Measurements from ENCODE around the gene CLCNKB.

Gene CLCNKB

DNA sequence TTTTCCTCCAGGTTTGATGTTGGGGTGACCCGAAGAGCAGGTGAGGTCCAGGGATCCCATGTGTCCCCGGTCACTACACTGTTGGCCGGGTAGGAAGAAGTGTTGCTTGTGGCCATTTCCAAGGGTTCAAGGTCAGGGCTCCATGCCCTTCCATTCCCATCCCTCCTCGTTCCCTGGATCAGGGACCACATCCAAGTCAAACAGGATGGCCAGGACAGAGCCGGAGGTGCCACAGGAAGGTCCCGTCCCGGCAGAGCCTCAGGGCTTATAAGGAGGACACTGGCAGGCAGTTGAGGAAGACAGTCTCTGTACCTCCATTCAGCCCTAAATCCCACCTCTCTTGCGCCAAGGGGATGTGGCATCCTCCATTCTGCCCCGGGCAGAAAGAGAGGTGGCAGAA lies 51.9 kb downstream of the CLCNKB start:
- DNase-seq (ENCODE audit: low read depth), result no peak

DNA sequence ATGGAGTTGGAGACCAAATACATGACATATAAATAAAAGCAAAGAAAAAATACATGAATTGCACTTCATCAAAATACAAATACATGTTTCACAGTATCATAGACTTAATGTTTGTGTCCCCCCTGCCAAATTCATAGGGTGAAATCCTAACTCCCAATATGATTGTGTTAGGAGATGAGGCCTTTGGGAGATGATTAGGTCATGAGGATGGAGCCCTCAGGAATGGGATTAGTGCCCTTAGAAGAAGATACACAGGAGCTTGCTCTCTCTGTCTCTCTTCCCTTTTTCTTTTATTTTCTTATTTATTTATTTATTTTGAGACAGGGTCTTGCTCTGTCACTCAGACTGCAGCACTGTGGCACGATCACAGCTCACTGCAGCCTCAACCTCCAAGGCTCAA lies 55.8 kb downstream of the CLCNKB start:
- DNase-seq (ENCODE audit: low read depth), result no peak

DNA sequence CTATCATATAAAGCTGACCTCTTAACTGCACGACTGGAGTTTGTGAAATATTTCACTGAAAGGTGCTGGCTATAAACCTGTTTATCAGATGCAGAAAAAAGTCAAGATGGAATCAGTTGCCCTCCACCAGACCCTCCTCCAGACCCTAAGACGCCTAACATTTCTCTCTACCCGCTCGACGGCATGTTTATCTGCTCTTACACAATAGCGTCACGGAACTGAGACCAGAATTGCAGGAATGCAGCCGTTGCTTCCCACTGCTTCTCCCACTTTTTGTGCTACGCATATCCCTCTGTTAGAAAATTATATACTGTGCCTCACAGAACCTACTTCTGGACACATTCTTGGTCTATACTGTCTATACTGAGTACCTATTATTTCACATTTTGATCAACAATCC lies 58.0 kb downstream of the CLCNKB start:
- no peak for DNase-seq (ENCODE audit: low read depth)

Measured in stimulated activated CD8-positive, alpha-beta memory T cell treated with anti-CD3 and anti-CD28 coated beads, Interleukin-7, amount 100 ng/mL, for 24 hours (primary cell).